ENCODE measurements around the gene ASTN1.

ASTN1 gene

GRCh38 chr1:177183836-177184235, 19.3 kb upstream of the ASTN1 start:
- Histone ChIP-seq H3K27me3 (ENCODE audit: low read depth, low read length) (no peaks in the 10 kb centered on the region), H3K9me3 (ENCODE audit: control insufficient read depth in 1 of 2, low read length in 2 of 2) (no peaks in the 10 kb centered on the region), H3K27ac (ENCODE audit: low read length) (no peak overlapping the region)

GRCh38 chr1:177181631-177182291, 17.2 kb upstream of the ASTN1 start:
- H3K36me3 ChIP-seq (ENCODE audit: control insufficient read depth in 1 of 2, insufficient read depth in 2 of 2, low read length in 2 of 2): no peaks in the 10 kb centered on the region
- H3K4me3 ChIP-seq (ENCODE audit: low read depth in 1 of 2, low read length in 2 of 2): peak overlapping the region in 1 of 2 donors; percentile 39
- no peaks in the 10 kb centered on the region for H3K27me3 ChIP-seq (ENCODE audit: low read depth, low read length)
- peaks cover 0 to 8% of the 10 kb centered on the region in 2 donors for H3K4me1 ChIP-seq (ENCODE audit: control insufficient read depth in 1 of 2, insufficient read depth in 2 of 2, low read length in 2 of 2)
- H3K27ac ChIP-seq (ENCODE audit: low read length): no peak overlapping the region
- no peaks in the 10 kb centered on the region for H3K9me3 ChIP-seq (ENCODE audit: control insufficient read depth in 1 of 2, low read length in 2 of 2)

More at GRCh38 chr1:177183836-177184235, 19.3 kb upstream of the ASTN1 start:
- H3K4me3 ChIP-seq (ENCODE audit: low read depth in 1 of 2, low read length in 2 of 2): no peak overlapping the region
- no peaks in the 10 kb centered on the region for H3K36me3 ChIP-seq (ENCODE audit: control insufficient read depth in 1 of 2, insufficient read depth in 2 of 2, low read length in 2 of 2)
- peaks cover 0 to 8% of the 10 kb centered on the region in 2 donors for H3K4me1 ChIP-seq (ENCODE audit: control insufficient read depth in 1 of 2, insufficient read depth in 2 of 2, low read length in 2 of 2)

- no peaks in the 10 kb centered on the region for H3K36me3 ChIP-seq (ENCODE audit: control insufficient read depth in 1 of 2, insufficient read depth in 2 of 2, low read length in 2 of 2)
- H3K4me3 ChIP-seq (ENCODE audit: low read depth in 1 of 2, low read length in 2 of 2): peak overlapping the region in 1 of 2 donors; percentile 39
- no peaks in the 10 kb centered on the region for H3K27me3 ChIP-seq (ENCODE audit: low read depth, low read length)
- no peaks in the 10 kb centered on the region for H3K9me3 ChIP-seq (ENCODE audit: control insufficient read depth in 1 of 2, low read length in 2 of 2)
- H3K27ac ChIP-seq (ENCODE audit: low read length): no peak overlapping the region
- H3K4me1 ChIP-seq (ENCODE audit: control insufficient read depth in 1 of 2, insufficient read depth in 2 of 2, low read length in 2 of 2): peaks cover 0 to 8% of the 10 kb centered on the region in 2 donors
These were observed 16.7 kb upstream of the ASTN1 start for GRCh38 chr1:177181280-177181630.

DNA sequence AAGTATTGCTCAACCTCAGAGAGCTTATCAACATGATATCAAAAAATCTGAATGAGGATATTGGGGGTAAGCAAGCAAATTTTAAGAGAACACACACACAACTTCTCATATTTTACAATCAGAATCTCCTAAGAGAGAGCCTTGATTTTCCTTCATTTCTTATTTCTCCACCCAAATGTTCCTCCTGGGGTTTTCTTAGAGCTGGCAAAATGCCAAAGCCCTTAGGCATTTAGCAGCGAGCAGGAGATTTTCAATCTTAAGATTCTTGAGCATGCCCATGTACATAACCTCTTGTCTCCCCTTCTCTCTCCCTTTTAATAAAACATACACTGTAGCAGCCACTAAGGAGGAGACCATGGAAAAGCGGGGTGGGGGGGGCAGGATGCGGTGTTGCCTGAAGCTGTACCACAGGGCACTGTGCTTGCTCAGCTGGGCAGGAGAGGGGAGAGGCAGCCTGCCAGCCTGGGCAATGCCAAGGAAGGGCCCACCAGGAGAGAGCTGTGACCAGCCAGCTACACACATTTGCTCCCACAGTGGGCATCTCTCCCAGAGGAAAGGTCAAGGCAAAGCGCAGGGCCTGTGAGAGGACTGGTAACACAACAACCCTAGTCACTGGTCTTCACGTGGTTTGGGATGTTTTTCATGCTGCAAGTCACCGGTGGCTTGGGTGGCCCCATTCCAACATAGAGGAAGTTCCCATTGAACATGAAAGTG, 10.6 kb upstream of the ASTN1 start:
- Histone ChIP-seq H3K27me3 (ENCODE audit: low read depth, low read length) (peaks cover 19% of the 10 kb centered on the region), H3K9me3 (ENCODE audit: control insufficient read depth in 1 of 2, low read length in 2 of 2) (no peaks in the 10 kb centered on the region), H3K27ac (ENCODE audit: low read length) (no peak overlapping the region), H3K4me3 (ENCODE audit: low read depth in 1 of 2, low read length in 2 of 2) (no peak overlapping the region), H3K4me1 (ENCODE audit: control insufficient read depth in 1 of 2, insufficient read depth in 2 of 2, low read length in 2 of 2) (peaks cover 0 to 14% of the 10 kb centered on the region in 2 donors), H3K36me3 (ENCODE audit: control insufficient read depth in 1 of 2, insufficient read depth in 2 of 2, low read length in 2 of 2) (no peaks in the 10 kb centered on the region)

DNA sequence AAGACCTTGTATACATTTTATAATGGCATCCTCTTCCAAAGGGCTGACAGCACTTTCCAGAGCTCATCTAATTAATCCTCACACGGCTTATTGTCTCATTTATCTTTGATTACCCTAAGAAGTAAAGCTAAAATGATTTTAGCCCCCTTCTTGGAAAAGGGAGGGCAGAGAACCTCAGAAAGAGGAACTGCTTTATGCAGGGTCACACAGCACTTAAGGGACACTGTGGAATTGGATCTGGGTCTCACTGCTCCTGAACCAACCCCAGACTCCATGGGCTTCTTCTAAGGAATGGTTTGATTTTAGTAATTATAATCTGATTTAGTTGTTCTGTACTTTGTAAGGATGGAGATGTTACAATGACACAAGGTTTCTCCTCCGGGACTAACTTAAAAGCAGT, 9.5 kb upstream of the ASTN1 start:
- Histone ChIP-seq H3K27me3 (ENCODE audit: low read depth, low read length) (peaks cover 24% of the 10 kb centered on the region), H3K9me3 (ENCODE audit: control insufficient read depth in 1 of 2, low read length in 2 of 2) (no peaks in the 10 kb centered on the region), H3K4me3 (ENCODE audit: low read depth in 1 of 2, low read length in 2 of 2) (no peak overlapping the region), H3K36me3 (ENCODE audit: control insufficient read depth in 1 of 2, insufficient read depth in 2 of 2, low read length in 2 of 2) (no peaks in the 10 kb centered on the region), H3K4me1 (ENCODE audit: control insufficient read depth in 1 of 2, insufficient read depth in 2 of 2, low read length in 2 of 2) (peaks cover 0 to 14% of the 10 kb centered on the region in 2 donors), H3K27ac (ENCODE audit: low read length) (no peak overlapping the region)

- Histone ChIP-seq H3K36me3 (ENCODE audit: control insufficient read depth in 1 of 2, insufficient read depth in 2 of 2, low read length in 2 of 2) (no peaks in the 10 kb centered on the region), H3K27me3 (ENCODE audit: low read depth, low read length) (peaks cover 24% of the 10 kb centered on the region), H3K4me1 (ENCODE audit: control insufficient read depth in 1 of 2, insufficient read depth in 2 of 2, low read length in 2 of 2) (peaks cover 0 to 14% of the 10 kb centered on the region in 2 donors), H3K9me3 (ENCODE audit: control insufficient read depth in 1 of 2, low read length in 2 of 2) (no peaks in the 10 kb centered on the region), H3K4me3 (ENCODE audit: low read depth in 1 of 2, low read length in 2 of 2) (no peak overlapping the region), H3K27ac (ENCODE audit: low read length) (no peak overlapping the region)
These were observed 8.4 kb upstream of the ASTN1 start for GRCh38 chr1:177172866-177173265.

- Histone ChIP-seq H3K4me1 (ENCODE audit: control insufficient read depth in 1 of 2, insufficient read depth in 2 of 2, low read length in 2 of 2) (peaks cover 0 to 14% of the 10 kb centered on the region in 2 donors), H3K9me3 (ENCODE audit: control insufficient read depth in 1 of 2, low read length in 2 of 2) (no peaks in the 10 kb centered on the region), H3K27me3 (ENCODE audit: low read depth, low read length) (peaks cover 24% of the 10 kb centered on the region), H3K4me3 (ENCODE audit: low read depth in 1 of 2, low read length in 2 of 2) (no peak overlapping the region), H3K36me3 (ENCODE audit: control insufficient read depth in 1 of 2, insufficient read depth in 2 of 2, low read length in 2 of 2) (no peaks in the 10 kb centered on the region), H3K27ac (ENCODE audit: low read length) (no peak overlapping the region)
These were observed 7.8 kb upstream of the ASTN1 start for GRCh38 chr1:177172272-177172671.

DNA sequence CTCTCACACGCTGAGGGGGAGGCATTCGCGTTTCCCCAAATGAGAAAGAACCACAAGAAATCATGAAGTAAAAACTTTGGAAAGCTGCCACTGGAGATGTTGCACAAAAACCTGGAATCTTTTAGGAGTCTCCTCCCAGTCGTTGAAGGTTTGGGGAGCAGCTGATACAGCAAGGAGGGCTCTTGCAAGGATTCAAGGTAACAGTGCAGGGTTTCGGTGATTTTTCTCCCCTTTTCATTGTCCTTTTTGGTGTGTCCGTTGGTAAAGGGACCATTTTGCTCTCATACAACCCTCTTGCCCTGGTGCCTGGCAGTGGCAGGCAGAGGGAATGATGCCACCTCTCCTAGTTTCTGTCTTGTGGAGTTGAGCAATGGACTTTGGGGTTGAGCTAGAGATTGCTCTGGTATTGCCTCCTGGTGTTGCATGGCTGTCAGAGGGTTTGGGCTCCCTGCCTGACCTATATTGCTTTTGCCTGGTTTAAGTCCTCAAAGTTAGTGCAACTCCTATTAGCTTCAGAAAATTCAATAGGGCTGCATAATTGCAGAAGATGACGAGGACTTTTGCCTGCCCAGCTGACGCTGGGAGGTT, 7.1 kb upstream of the ASTN1 start:
- Histone ChIP-seq H3K36me3 (ENCODE audit: control insufficient read depth in 1 of 2, insufficient read depth in 2 of 2, low read length in 2 of 2) (no peaks in the 10 kb centered on the region), H3K4me3 (ENCODE audit: low read depth in 1 of 2, low read length in 2 of 2) (peak overlapping the region in 1 of 2 donors; percentile 61), H3K4me1 (ENCODE audit: control insufficient read depth in 1 of 2, insufficient read depth in 2 of 2, low read length in 2 of 2) (peaks cover 0 to 14% of the 10 kb centered on the region in 2 donors), H3K9me3 (ENCODE audit: control insufficient read depth in 1 of 2, low read length in 2 of 2) (no peaks in the 10 kb centered on the region), H3K27me3 (ENCODE audit: low read depth, low read length) (peaks cover 24% of the 10 kb centered on the region), H3K27ac (ENCODE audit: low read length) (no peak overlapping the region)

- Histone ChIP-seq H3K36me3 (ENCODE audit: control insufficient read depth in 1 of 2, insufficient read depth in 2 of 2, low read length in 2 of 2) (no peaks in the 10 kb centered on the region), H3K4me3 (ENCODE audit: low read depth in 1 of 2, low read length in 2 of 2) (peak within 1 kb of the TSS; percentile 44 to 61), H3K27me3 (ENCODE audit: low read depth, low read length) (peaks cover 24% of the 10 kb centered on the region), H3K4me1 (ENCODE audit: control insufficient read depth in 1 of 2, insufficient read depth in 2 of 2, low read length in 2 of 2) (peaks cover 0 to 14% of the 10 kb centered on the region in 2 donors), H3K9me3 (ENCODE audit: control insufficient read depth in 1 of 2, low read length in 2 of 2) (no peaks in the 10 kb centered on the region), H3K27ac (ENCODE audit: low read length) (no peak within 1 kb of the TSS)
These were observed 6.4 kb upstream of the ASTN1 start, which contains the start of gene BRINP2 for GRCh38 chr1:177170756-177171535. Gene BRINP2 (plus strand): TSS chr1:177170958. CDS start chr1:177229877, 58,919 bp downstream.

DNA sequence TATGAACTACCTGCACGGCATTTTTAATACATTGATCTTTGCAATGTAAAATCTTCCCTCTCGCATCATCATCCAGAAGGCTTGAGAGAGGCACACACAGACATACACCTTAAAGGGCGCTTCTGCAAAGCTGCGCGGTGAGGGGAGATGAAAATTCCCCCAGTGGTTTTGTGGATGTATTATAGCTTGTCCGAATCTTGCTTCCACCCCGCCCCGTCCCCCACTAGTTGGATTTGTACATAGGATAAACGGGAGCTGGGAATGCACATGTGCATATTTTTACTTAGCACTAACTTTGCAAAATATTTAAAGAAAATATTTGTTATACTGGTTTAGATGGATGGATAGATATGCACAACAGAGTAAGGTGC, 542 bp upstream of the ASTN1 start:
- peaks cover 0 to 14% of the 10 kb centered on the region in 2 donors for H3K4me1 ChIP-seq (ENCODE audit: control insufficient read depth in 1 of 2, insufficient read depth in 2 of 2, low read length in 2 of 2)
- no peaks in the 10 kb centered on the region for H3K36me3 ChIP-seq (ENCODE audit: control insufficient read depth in 1 of 2, insufficient read depth in 2 of 2, low read length in 2 of 2)
- no peak overlapping the region for H3K27ac ChIP-seq (ENCODE audit: low read length)
- H3K27me3 ChIP-seq (ENCODE audit: low read depth, low read length): peaks cover 10% of the 10 kb centered on the region
- H3K4me3 ChIP-seq (ENCODE audit: low read depth in 1 of 2, low read length in 2 of 2): peak overlapping the region in 1 of 2 donors; percentile 59
- H3K9me3 ChIP-seq (ENCODE audit: control insufficient read depth in 1 of 2, low read length in 2 of 2): no peaks in the 10 kb centered on the region

DNA sequence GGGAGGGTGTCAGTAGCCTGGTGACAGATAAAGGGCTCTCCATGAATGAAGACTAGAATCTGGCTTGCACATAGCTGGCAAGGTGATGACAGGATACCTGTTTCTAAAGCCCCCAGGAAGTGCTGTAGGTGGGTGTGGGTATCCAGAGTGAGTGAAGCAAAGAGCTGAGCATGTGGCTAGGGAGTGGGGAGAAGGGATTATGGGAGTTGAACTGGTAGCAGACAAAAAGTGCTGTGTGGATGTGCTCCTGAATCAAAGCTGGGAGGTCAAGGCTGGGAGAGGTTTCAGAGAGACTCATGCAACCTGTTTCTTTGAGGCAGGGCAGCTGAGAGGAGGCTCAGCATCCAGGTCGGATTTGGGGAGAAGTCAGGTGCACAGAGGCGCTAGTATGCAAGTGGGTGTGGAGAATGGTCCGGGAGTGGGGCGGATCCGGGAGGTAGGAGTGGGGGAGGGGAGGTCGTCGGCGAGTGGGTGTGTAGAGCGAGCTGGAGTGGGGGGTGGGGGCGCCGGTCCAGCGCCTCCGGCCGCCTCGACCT, 600 bp downstream of the ASTN1 start:
- H3K27me3 ChIP-seq (ENCODE audit: low read depth, low read length): peaks cover 5% of the 10 kb centered on the region
- no peaks in the 10 kb centered on the region for H3K9me3 ChIP-seq (ENCODE audit: control insufficient read depth in 1 of 2, low read length in 2 of 2)
- H3K4me3 ChIP-seq (ENCODE audit: low read depth in 1 of 2, low read length in 2 of 2): peak overlapping the region; percentile 12 to 59
- no peaks in the 10 kb centered on the region for H3K36me3 ChIP-seq (ENCODE audit: control insufficient read depth in 1 of 2, insufficient read depth in 2 of 2, low read length in 2 of 2)
- peaks cover 0 to 14% of the 10 kb centered on the region in 2 donors for H3K4me1 ChIP-seq (ENCODE audit: control insufficient read depth in 1 of 2, insufficient read depth in 2 of 2, low read length in 2 of 2)
- H3K27ac ChIP-seq (ENCODE audit: low read length): no peak overlapping the region

All from muscle layer of duodenum (tissue), 2 donors.